ENCODE measurements around the gene PIWIL1. TPM values are rescaled to one million over a fixed set of nuclear protein-coding genes. Genes with fewer than 3 reads are reported as not detected.

Gene PIWIL1
- total RNA-seq, 1 donor from 2014 or later: not detected

GRCh38 chr12:130299574-130299973 lies 38.1 kb upstream of the PIWIL1 start:
- Mint-ChIP-seq H3K4me3 (ENCODE audit: unreplicated experiment) (no peak overlapping the region), H3K9me3 (ENCODE audit: unreplicated experiment) (peaks cover 47% of the 10 kb centered on the region), H3K27me3 (ENCODE audit: unreplicated experiment) (peaks cover 2% of the 10 kb centered on the region), H3K36me3 (ENCODE audit: low read depth, unreplicated experiment) (peaks cover 22% of the 10 kb centered on the region), H3K4me1 (ENCODE audit: unreplicated experiment) (no peaks in the 10 kb centered on the region), H3K27ac (ENCODE audit: unreplicated experiment) (no peak overlapping the region)
- TF ChIP-seq CTCF (IDR thresholded peaks at IDR 0.05; ENCODE audit: unreplicated experiment): no peak
- no peak for DNase-seq (ENCODE audit: low spot score)

- peak overlapping the region; percentile 27 for H3K4me3 Mint-ChIP-seq (ENCODE audit: unreplicated experiment)
- peaks cover 22% of the 10 kb centered on the region for H3K36me3 Mint-ChIP-seq (ENCODE audit: low read depth, unreplicated experiment)
- H3K9me3 Mint-ChIP-seq (ENCODE audit: unreplicated experiment): peaks cover 47% of the 10 kb centered on the region
- no peak overlapping the region for H3K27ac Mint-ChIP-seq (ENCODE audit: unreplicated experiment)
- TF ChIP-seq CTCF (IDR thresholded peaks at IDR 0.05; ENCODE audit: unreplicated experiment): no peak
- no peak for DNase-seq (ENCODE audit: low spot score)
- H3K4me1 Mint-ChIP-seq (ENCODE audit: unreplicated experiment): no peaks in the 10 kb centered on the region
- H3K27me3 Mint-ChIP-seq (ENCODE audit: unreplicated experiment): no peaks in the 10 kb centered on the region
These were observed 37.6 kb upstream of the PIWIL1 start for GRCh38 chr12:130300090-130300489.

DNA sequence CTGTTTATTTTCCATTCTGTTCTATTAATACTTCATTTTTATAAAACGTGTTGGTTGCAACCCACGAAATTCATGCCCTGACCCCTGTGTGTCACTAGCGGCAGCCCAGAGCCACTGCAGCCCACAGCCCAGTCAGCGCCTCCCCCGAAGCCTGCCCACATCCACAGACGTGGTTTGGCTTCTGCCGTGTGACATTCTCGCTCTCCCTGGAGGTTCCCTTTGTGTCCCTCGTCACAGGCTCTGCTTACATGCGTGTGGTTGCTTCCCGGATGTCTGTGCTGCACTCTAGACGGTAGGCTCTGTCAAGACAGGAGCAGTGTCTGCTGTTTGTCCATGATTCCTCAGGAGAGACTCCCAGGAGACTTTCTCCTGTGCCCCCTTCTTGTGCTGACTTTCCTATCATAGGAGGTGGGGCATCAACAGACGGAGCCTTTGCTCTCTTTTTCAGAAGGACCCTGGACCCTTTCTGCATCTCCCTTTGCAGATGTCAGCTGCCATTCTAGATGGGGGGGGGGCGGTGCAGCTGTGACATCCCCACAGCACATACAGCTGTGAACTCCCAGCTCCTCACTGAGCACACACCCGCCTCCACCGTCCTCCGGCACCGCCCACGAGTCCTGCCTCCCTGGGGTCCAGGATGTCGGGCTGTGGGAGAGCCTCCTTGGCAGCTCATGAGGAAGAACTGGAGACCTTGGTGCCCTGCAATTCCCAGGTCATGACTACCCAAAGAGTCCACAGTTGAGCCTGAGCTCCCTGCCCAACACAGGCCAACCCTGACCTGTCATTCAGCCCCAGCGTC lies 36.8 kb upstream of the PIWIL1 start:
- DNase-seq (ENCODE audit: low spot score): no peak
- H3K27me3 Mint-ChIP-seq (ENCODE audit: unreplicated experiment): no peaks in the 10 kb centered on the region
- no peak overlapping the region for H3K4me3 Mint-ChIP-seq (ENCODE audit: unreplicated experiment)

DNA sequence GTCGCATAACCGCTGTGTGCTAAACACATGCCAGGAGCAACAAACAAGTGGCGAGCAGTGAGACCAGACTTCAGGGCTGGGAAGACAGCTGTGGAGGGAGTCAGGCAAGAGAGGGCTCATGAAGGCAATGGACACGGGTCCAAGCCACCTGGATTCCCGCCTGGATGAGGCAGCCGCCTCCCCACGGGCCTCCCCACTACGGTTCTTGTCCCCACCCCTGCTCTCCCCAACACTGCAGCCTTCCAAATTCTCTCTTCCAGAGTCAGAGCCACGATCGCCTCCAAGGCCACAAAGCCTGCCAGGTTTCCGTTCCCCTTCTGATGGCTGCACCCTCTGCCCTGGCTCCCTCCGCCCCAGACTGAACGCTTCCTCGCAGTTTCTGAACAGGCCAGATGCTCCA lies 36.1 kb upstream of the PIWIL1 start:
- H3K4me1 Mint-ChIP-seq (ENCODE audit: unreplicated experiment): no peaks in the 10 kb centered on the region
- no peak overlapping the region for H3K27ac Mint-ChIP-seq (ENCODE audit: unreplicated experiment)
- peaks cover 45% of the 10 kb centered on the region for H3K9me3 Mint-ChIP-seq (ENCODE audit: unreplicated experiment)
- DNase-seq (ENCODE audit: low spot score): no peak
- no peak for TF ChIP-seq CTCF (IDR thresholded peaks at IDR 0.05; ENCODE audit: unreplicated experiment)
- no peak overlapping the region for H3K4me3 Mint-ChIP-seq (ENCODE audit: unreplicated experiment)
- peaks cover 22% of the 10 kb centered on the region for H3K36me3 Mint-ChIP-seq (ENCODE audit: low read depth, unreplicated experiment)
- H3K27me3 Mint-ChIP-seq (ENCODE audit: unreplicated experiment): no peaks in the 10 kb centered on the region

More for the DNA sequence above, 36.8 kb upstream of the PIWIL1 start:
- no peak for TF ChIP-seq CTCF (IDR thresholded peaks at IDR 0.05; ENCODE audit: unreplicated experiment)
- Mint-ChIP-seq H3K36me3 (ENCODE audit: low read depth, unreplicated experiment) (peaks cover 22% of the 10 kb centered on the region), H3K4me1 (ENCODE audit: unreplicated experiment) (no peaks in the 10 kb centered on the region), H3K9me3 (ENCODE audit: unreplicated experiment) (peaks cover 47% of the 10 kb centered on the region), H3K27ac (ENCODE audit: unreplicated experiment) (no peak overlapping the region)

- no peaks in the 10 kb centered on the region for H3K4me1 Mint-ChIP-seq (ENCODE audit: unreplicated experiment)
- DNase-seq (ENCODE audit: low spot score): no peak
- peaks cover 49% of the 10 kb centered on the region for H3K9me3 Mint-ChIP-seq (ENCODE audit: unreplicated experiment)
- H3K36me3 Mint-ChIP-seq (ENCODE audit: low read depth, unreplicated experiment): peaks cover 22% of the 10 kb centered on the region
- TF ChIP-seq CTCF (IDR thresholded peaks at IDR 0.05; ENCODE audit: unreplicated experiment): no peak
- peaks cover 2% of the 10 kb centered on the region for H3K27me3 Mint-ChIP-seq (ENCODE audit: unreplicated experiment)
- no peak overlapping the region for H3K4me3 Mint-ChIP-seq (ENCODE audit: unreplicated experiment)
- no peak overlapping the region for H3K27ac Mint-ChIP-seq (ENCODE audit: unreplicated experiment)
These were observed 33.9 kb upstream of the PIWIL1 start for GRCh38 chr12:130303781-130304180.

Data from endothelial cell (in vitro differentiated cells).